GM23338 (cell line): ENCODE results near the gene CHD2. TPM values are rescaled to one million over a fixed set of nuclear protein-coding genes. Genes with fewer than 3 reads are reported as not detected.

Source experiments
- ATAC-seq: fragments of 200-7000 bp; cut with Tn5 transposase; 3 replicates; pipeline ENCODE4 v1.9.1; 2020
- DNase-seq: peaks from one replicate; pipeline ENCODE4 v3.0.0-alpha.2; 2015; ENCODE audit warnings: low spot score
- H2AFZ ChIP-seq: fragments of 200-600 bp; sonication (generic); 2 replicates; pipeline ENCODE4 v1.8.0; 2016; ENCODE audit warnings: antibody characterized with exemption, mild to moderate bottlenecking, moderate library complexity
- H3F3A ChIP-seq: fragments of 200-600 bp; sonication (generic); replicated peaks from 2 replicates; pipeline ENCODE4 v1.8.0; 2017; ENCODE audit warnings: antibody characterized with exemption, mixed run types, low read depth
- H3K27ac ChIP-seq: fragments of 200-600 bp; sonication (generic); 2 replicates; pipeline ENCODE4 v1.6.1; 2016; ENCODE audit warnings: low read depth
- H3K27me3 ChIP-seq: fragments of 200-600 bp; sonication (generic); 2 replicates; pipeline ENCODE4 v1.8.0; 2016; ENCODE audit warnings: mild to moderate bottlenecking, mixed run types, moderate library complexity; ENCODE audit not compliant: insufficient read depth
- H3K36me3 ChIP-seq: fragments of 200-600 bp; sonication (generic); 2 replicates; pipeline ENCODE4 v1.8.0; 2016; ENCODE audit warnings: mild to moderate bottlenecking; ENCODE audit not compliant: insufficient read depth
- H3K4me1 ChIP-seq: fragments of 200-600 bp; sonication (generic); 2 replicates; pipeline ENCODE4 v1.8.0; 2016; ENCODE audit warnings: mild to moderate bottlenecking, moderate library complexity; ENCODE audit not compliant: insufficient read depth
- H3K4me2 ChIP-seq: fragments of 200-600 bp; sonication (generic); 2 replicates; pipeline ENCODE4 v1.7.1; 2017; ENCODE audit warnings: mixed run types
- H3K4me3 ChIP-seq: fragments of 200-600 bp; sonication (generic); 2 replicates; pipeline ENCODE4 v1.6.1; 2016; ENCODE audit warnings: mixed run types
- H3K79me2 ChIP-seq: fragments of 200-600 bp; sonication (generic); replicated peaks from 2 replicates; pipeline ENCODE4 v1.8.0; 2017; ENCODE audit warnings: mild to moderate bottlenecking; ENCODE audit not compliant: insufficient read depth
- H3K9me2 ChIP-seq: fragments of 200-600 bp; sonication (generic); 2 replicates; pipeline ENCODE4 v1.8.0; 2017; ENCODE audit not compliant: insufficient read depth
- H4K20me1 ChIP-seq: fragments of 200-600 bp; sonication (generic); replicated peaks from 2 replicates; pipeline ENCODE4 v1.8.0; 2017; ENCODE audit warnings: mild to moderate bottlenecking; ENCODE audit not compliant: insufficient read depth
- H3K27ac Mint-ChIP-seq: 2 replicates; pipeline ENCODE4 v1.8.0; 2020; ENCODE audit warnings: inconsistent platforms, mild to moderate bottlenecking, moderate library complexity, mixed read lengths
- H3K27me3 Mint-ChIP-seq: 3 replicates; pipeline ENCODE4 v1.8.0; 2022; ENCODE audit warnings: low read depth, mild to moderate bottlenecking, moderate library complexity, mixed read lengths, inconsistent platforms; ENCODE audit not compliant: insufficient read depth, poor library complexity
- H3K36me3 Mint-ChIP-seq: 3 replicates; pipeline ENCODE4 v1.8.0; 2021; ENCODE audit warnings: low read depth, mild to moderate bottlenecking, inconsistent platforms, moderate library complexity, mixed read lengths
- H3K4me1 Mint-ChIP-seq: 3 replicates; pipeline ENCODE4 v1.8.0; 2020; ENCODE audit warnings: mild to moderate bottlenecking, inconsistent platforms, mixed read lengths
- H3K4me3 Mint-ChIP-seq: 3 replicates; pipeline ENCODE4 v1.8.0; 2021; ENCODE audit warnings: moderate library complexity, mild to moderate bottlenecking, inconsistent platforms, mixed read lengths
- H3K9me3 Mint-ChIP-seq: 3 replicates; pipeline ENCODE4 v1.8.0; 2020; ENCODE audit warnings: moderate library complexity, mild to moderate bottlenecking, inconsistent platforms, mixed read lengths
- EZH2 ChIP-seq: fragments of 200-600 bp; sonication (generic); IDR thresholded peaks from one replicate; pipeline ENCODE4 v1.8.0; 2017; ENCODE audit warnings: antibody characterized with exemption, mild to moderate bottlenecking, low read depth; ENCODE audit not compliant: unreplicated experiment
- EZH2phosphoT487 ChIP-seq: fragments of 200-600 bp; sonication (generic); IDR thresholded peaks from one replicate; pipeline ENCODE4 v1.8.1; 2018; ENCODE audit warnings: antibody characterized with exemption; ENCODE audit not compliant: unreplicated experiment
- JUNB ChIP-seq: IDR thresholded peaks from one replicate; pipeline ENCODE4 v1.6.1; 2016; ENCODE audit warnings: antibody characterized with exemption; ENCODE audit not compliant: unreplicated experiment
- POLR2AphosphoS5 ChIP-seq: IDR thresholded peaks from 2 replicates; pipeline ENCODE4 v1.6.1; 2016; ENCODE audit warnings: antibody characterized with exemption, low read depth
- STAT1 ChIP-seq: IDR thresholded peaks from one replicate; pipeline ENCODE4 v1.6.1; 2016; ENCODE audit warnings: antibody characterized with exemption; ENCODE audit not compliant: unreplicated experiment
- ZNF114 ChIP-seq: fragments of 250-450 bp; sonication (Bioruptor Pico); IDR thresholded peaks from 2 replicates; pipeline ENCODE4 v1.5.0; 2020; ENCODE audit warnings: mild to moderate bottlenecking, moderate library complexity
- ZNF331 ChIP-seq: fragments of 250-450 bp; sonication (Bioruptor Pico); IDR thresholded peaks from 2 replicates; pipeline ENCODE4 v1.5.0; 2020; ENCODE audit warnings: low read depth, mild to moderate bottlenecking, moderate library complexity
- polyA plus RNA-seq: library from polyadenylated mRNA; unstranded; fragments of >200 nt; fragmentation: Nextera tagmentation; extraction: Ambion mirVana; gene quantifications from 2 replicates; pipeline ENCODE4 v1.2.1, GENCODE V29; 2016
- total RNA-seq: library from RNA; depleted of rRNA; stranded (reverse); fragments of >200 nt; shearing (Covaris generic); gene quantifications from 2 replicates; pipeline ENCODE4 v1.2.3, GENCODE V29; 2014
- TF ChIP-seq, protein P1 (sequence below): IDR thresholded peaks from one replicate; pipeline ENCODE4 v1.6.1; 2018; ENCODE audit warnings: antibody characterized with exemption; ENCODE audit not compliant: unreplicated experiment
- TF ChIP-seq, protein P2 (sequence below): IDR thresholded peaks from 2 replicates; pipeline ENCODE4 v1.6.1; 2016; ENCODE audit warnings: antibody characterized with exemption
- TF ChIP-seq, protein P3 (sequence below): fragments of 250-450 bp; sonication (Bioruptor Pico); IDR thresholded peaks from 2 replicates; pipeline ENCODE4 v1.5.0; 2020; ENCODE audit warnings: mild to moderate bottlenecking, moderate library complexity

Gene CHD2
- total and polyA plus RNA-seq, 2 experiments from 2014 or later: 119 to 130 TPM

DNA sequence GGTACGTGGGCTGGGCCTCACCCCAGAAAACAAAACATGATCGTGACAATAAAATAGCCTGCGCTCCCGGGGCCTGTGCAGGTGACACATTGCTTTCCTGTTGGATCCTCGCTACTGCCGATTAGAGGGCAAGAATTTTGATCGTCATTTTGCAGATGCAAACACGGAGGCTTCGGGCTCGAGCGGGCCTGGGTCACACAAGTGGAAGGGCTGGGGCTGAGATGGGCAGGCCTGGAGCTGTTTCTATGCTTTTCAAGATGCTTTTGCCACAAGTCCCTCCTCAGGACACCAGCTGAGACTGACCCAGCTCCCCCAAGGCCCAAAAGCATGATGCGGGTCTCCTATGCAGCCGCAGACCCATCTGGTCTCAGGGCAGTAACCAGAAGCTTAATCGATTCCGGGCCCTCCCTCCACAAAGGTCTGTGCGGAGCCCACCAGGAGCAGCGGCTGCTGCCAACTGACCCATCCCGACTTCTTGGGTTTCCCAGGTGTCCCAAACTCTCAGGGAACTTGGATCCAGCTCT, 158.8 kb downstream of the CHD2 start:
- peaks cover 28% of the 10 kb centered on the region for H3K27me3 Mint-ChIP-seq
- peaks cover 41% of the 10 kb centered on the region for H3K4me1 ChIP-seq
- no peaks in the 10 kb centered on the region for H3K9me2 ChIP-seq
- H3K27me3 ChIP-seq: no peaks in the 10 kb centered on the region
- peak overlapping the region; percentile 35 for H3K4me2 ChIP-seq
- ATAC-seq (no peak), DNase-seq (no peak)
- H3K36me3 Mint-ChIP-seq: peaks cover 48% of the 10 kb centered on the region
- H3K4me1 Mint-ChIP-seq: peaks cover 73% of the 10 kb centered on the region
- peaks cover 6% of the 10 kb centered on the region for H3F3A ChIP-seq
- H3K27ac ChIP-seq: no peak overlapping the region
- no peak overlapping the region for H3K4me3 ChIP-seq
- no peaks in the 10 kb centered on the region; the same call in 1 of the 2 replicates for H4K20me1 ChIP-seq
- H3K9me3 Mint-ChIP-seq: no peaks in the 10 kb centered on the region
- peaks cover 76% of the 10 kb centered on the region for H3K79me2 ChIP-seq
- no peak overlapping the region for H2AFZ ChIP-seq
- TF ChIP-seq POLR2AphosphoS5 (no peak), ZNF114 (CRISPR knock-in tag) (no peak), ZNF331 (CRISPR knock-in tag) (no peak), EZH2 (no peak), STAT1 (no peak), EZH2phosphoT487 (no peak), JUNB (no peak)
- TF ChIP-seq, protein P1, sequence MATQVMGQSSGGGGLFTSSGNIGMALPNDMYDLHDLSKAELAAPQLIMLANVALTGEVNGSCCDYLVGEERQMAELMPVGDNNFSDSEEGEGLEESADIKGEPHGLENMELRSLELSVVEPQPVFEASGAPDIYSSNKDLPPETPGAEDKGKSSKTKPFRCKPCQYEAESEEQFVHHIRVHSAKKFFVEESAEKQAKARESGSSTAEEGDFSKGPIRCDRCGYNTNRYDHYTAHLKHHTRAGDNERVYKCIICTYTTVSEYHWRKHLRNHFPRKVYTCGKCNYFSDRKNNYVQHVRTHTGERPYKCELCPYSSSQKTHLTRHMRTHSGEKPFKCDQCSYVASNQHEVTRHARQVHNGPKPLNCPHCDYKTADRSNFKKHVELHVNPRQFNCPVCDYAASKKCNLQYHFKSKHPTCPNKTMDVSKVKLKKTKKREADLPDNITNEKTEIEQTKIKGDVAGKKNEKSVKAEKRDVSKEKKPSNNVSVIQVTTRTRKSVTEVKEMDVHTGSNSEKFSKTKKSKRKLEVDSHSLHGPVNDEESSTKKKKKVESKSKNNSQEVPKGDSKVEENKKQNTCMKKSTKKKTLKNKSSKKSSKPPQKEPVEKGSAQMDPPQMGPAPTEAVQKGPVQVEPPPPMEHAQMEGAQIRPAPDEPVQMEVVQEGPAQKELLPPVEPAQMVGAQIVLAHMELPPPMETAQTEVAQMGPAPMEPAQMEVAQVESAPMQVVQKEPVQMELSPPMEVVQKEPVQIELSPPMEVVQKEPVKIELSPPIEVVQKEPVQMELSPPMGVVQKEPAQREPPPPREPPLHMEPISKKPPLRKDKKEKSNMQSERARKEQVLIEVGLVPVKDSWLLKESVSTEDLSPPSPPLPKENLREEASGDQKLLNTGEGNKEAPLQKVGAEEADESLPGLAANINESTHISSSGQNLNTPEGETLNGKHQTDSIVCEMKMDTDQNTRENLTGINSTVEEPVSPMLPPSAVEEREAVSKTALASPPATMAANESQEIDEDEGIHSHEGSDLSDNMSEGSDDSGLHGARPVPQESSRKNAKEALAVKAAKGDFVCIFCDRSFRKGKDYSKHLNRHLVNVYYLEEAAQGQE: no peak
- TF ChIP-seq, protein P2, sequence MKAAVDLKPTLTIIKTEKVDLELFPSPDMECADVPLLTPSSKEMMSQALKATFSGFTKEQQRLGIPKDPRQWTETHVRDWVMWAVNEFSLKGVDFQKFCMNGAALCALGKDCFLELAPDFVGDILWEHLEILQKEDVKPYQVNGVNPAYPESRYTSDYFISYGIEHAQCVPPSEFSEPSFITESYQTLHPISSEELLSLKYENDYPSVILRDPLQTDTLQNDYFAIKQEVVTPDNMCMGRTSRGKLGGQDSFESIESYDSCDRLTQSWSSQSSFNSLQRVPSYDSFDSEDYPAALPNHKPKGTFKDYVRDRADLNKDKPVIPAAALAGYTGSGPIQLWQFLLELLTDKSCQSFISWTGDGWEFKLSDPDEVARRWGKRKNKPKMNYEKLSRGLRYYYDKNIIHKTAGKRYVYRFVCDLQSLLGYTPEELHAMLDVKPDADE: no peak
- TF ChIP-seq, protein P3, sequence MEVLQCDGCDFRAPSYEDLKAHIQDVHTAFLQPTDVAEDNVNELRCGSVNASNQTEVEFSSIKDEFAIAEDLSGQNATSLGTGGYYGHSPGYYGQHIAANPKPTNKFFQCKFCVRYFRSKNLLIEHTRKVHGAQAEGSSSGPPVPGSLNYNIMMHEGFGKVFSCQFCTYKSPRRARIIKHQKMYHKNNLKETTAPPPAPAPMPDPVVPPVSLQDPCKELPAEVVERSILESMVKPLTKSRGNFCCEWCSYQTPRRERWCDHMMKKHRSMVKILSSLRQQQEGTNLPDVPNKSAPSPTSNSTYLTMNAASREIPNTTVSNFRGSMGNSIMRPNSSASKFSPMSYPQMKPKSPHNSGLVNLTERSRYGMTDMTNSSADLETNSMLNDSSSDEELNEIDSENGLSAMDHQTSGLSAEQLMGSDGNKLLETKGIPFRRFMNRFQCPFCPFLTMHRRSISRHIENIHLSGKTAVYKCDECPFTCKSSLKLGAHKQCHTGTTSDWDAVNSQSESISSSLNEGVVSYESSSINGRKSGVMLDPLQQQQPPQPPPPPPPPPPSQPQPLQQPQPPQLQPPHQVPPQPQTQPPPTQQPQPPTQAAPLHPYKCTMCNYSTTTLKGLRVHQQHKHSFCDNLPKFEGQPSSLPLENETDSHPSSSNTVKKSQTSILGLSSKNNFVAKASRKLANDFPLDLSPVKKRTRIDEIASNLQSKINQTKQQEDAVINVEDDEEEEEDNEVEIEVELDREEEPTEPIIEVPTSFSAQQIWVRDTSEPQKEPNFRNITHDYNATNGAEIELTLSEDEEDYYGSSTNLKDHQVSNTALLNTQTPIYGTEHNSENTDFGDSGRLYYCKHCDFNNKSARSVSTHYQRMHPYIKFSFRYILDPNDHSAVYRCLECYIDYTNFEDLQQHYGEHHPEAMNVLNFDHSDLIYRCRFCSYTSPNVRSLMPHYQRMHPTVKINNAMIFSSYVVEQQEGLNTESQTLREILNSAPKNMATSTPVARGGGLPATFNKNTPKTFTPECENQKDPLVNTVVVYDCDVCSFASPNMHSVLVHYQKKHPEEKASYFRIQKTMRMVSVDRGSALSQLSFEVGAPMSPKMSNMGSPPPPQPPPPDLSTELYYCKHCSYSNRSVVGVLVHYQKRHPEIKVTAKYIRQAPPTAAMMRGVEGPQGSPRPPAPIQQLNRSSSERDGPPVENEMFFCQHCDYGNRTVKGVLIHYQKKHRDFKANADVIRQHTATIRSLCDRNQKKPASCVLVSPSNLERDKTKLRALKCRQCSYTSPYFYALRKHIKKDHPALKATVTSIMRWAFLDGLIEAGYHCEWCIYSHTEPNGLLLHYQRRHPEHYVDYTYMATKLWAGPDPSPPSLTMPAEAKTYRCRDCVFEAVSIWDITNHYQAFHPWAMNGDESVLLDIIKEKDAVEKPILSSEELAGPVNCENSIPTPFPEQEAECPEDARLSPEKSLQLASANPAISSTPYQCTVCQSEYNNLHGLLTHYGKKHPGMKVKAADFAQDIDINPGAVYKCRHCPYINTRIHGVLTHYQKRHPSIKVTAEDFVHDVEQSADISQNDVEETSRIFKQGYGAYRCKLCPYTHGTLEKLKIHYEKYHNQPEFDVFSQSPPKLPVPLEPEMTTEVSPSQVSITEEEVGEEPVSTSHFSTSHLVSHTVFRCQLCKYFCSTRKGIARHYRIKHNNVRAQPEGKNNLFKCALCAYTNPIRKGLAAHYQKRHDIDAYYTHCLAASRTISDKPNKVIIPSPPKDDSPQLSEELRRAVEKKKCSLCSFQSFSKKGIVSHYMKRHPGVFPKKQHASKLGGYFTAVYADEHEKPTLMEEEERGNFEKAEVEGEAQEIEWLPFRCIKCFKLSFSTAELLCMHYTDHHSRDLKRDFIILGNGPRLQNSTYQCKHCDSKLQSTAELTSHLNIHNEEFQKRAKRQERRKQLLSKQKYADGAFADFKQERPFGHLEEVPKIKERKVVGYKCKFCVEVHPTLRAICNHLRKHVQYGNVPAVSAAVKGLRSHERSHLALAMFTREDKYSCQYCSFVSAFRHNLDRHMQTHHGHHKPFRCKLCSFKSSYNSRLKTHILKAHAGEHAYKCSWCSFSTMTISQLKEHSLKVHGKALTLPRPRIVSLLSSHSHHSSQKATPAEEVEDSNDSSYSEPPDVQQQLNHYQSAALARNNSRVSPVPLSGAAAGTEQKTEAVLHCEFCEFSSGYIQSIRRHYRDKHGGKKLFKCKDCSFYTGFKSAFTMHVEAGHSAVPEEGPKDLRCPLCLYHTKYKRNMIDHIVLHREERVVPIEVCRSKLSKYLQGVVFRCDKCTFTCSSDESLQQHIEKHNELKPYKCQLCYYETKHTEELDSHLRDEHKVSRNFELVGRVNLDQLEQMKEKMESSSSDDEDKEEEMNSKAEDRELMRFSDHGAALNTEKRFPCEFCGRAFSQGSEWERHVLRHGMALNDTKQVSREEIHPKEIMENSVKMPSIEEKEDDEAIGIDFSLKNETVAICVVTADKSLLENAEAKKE (CRISPR knock-in tag): no peak
- peak overlapping the region; percentile 74 for H3K27ac Mint-ChIP-seq
- H3K36me3 ChIP-seq: peaks cover 7% of the 10 kb centered on the region; the same call in 1 of the 2 replicates
- no peak overlapping the region for H3K4me3 Mint-ChIP-seq
